MM.1S (cell line): ENCODE data around the gene TTLL4.

Experiments
- CTCF ChIP-seq: fragments of 300-600 bp; sonication (generic); IDR thresholded peaks from 2 replicates; pipeline ENCODE4 v1.5.1; 2016; ENCODE audit warnings: antibody characterized with exemption, low read length, mixed read lengths
- EZH2 ChIP-seq: fragments of 300-600 bp; sonication (generic); optimal IDR thresholded peaks from 2 replicates; pipeline ENCODE3; 2017; ENCODE audit warnings: low read depth, mild to moderate bottlenecking, antibody characterized with exemption, low read length, mixed read lengths
- EZH2phosphoT487 ChIP-seq: fragments of 300-600 bp; sonication (generic); IDR thresholded peaks from 2 replicates; pipeline ENCODE4 v1.6.1; 2018; ENCODE audit warnings: antibody characterized with exemption, low read length

DNA sequence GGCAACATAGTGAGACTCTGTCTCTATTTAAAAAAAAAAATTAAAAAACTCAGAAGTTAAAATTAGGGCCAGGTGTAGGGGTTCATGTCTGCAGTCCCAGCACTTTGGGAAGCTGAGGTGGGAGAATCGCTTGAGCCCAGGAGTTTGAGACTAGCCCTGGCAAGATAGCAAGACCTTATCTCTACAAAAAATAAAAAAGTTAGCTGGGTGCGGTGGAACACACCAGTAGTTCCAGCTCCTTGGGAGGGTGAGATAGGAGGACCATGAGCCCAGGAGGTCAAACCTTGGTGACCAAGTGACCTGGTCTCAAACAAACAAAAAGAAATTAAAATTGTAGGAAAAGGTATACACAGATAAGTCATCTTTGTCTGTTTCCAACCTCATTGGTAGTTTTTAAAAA lies 11.3 kb downstream of the TTLL4 start:
- no peak for TF ChIP-seq CTCF
- no peak for TF ChIP-seq EZH2phosphoT487
- TF ChIP-seq EZH2, result no peak
